Measurements from ENCODE around the gene ECE1. TPM values are rescaled to one million over a fixed set of nuclear protein-coding genes. Genes with fewer than 3 reads are reported as not detected.

ECE1 gene
- total and polyA plus RNA-seq, 2 of the 13 experiments (the other 11 are each of a cell fraction or from before 2014, with no cell fraction given), result 13.5 to 21.2 TPM

DNA sequence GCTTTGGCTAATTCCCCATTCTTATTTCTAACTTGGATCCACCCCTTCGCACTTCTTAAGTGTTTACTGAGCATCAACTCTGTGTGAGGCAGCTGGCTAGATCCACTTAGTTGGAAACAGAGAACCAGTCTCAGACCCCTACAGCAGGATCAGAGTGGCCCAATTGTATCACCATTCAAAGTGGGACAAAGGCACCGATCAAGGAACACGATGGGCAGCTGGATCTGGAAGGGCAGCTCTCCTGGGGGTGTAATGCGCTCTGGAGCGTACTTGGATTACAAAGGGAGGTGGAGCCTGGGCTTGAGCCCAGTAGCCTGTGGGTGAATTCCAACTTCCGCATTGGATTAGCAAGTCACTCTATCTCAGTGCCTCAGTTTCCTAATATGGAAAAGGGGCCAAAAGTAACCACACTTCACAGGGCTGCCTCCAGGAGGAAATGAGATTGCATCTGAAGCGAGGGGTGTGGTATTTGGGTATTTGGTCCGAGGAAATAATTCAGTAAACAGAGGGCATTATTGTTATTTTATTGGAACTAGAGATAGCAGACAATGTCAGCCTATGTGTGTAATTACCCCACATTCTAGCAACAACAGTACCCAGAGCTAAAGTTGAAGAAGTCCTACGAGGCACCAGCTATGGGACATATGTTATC lies 11.9 kb downstream of the ECE1 start (continued):
- TF ChIP-seq, protein P1, sequence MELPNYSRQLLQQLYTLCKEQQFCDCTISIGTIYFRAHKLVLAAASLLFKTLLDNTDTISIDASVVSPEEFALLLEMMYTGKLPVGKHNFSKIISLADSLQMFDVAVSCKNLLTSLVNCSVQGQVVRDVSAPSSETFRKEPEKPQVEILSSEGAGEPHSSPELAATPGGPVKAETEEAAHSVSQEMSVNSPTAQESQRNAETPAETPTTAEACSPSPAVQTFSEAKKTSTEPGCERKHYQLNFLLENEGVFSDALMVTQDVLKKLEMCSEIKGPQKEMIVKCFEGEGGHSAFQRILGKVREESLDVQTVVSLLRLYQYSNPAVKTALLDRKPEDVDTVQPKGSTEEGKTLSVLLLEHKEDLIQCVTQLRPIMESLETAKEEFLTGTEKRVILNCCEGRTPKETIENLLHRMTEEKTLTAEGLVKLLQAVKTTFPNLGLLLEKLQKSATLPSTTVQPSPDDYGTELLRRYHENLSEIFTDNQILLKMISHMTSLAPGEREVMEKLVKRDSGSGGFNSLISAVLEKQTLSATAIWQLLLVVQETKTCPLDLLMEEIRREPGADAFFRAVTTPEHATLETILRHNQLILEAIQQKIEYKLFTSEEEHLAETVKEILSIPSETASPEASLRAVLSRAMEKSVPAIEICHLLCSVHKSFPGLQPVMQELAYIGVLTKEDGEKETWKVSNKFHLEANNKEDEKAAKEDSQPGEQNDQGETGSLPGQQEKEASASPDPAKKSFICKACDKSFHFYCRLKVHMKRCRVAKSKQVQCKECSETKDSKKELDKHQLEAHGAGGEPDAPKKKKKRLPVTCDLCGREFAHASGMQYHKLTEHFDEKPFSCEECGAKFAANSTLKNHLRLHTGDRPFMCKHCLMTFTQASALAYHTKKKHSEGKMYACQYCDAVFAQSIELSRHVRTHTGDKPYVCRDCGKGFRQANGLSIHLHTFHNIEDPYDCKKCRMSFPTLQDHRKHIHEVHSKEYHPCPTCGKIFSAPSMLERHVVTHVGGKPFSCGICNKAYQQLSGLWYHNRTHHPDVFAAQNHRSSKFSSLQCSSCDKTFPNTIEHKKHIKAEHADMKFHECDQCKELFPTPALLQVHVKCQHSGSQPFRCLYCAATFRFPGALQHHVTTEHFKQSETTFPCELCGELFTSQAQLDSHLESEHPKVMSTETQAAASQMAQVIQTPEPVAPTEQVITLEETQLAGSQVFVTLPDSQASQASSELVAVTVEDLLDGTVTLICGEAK (IDR thresholded peaks at IDR 0.05), result no peak
- TF ChIP-seq, protein P1 (CRISPR knock-in tag; IDR thresholded peaks at IDR 0.05), result no peak
- TF ChIP-seq RFXAP (CRISPR knock-in tag; IDR thresholded peaks at IDR 0.05; ENCODE audit: borderline replicate concordance), result no peak
- TF ChIP-seq, protein P2, sequence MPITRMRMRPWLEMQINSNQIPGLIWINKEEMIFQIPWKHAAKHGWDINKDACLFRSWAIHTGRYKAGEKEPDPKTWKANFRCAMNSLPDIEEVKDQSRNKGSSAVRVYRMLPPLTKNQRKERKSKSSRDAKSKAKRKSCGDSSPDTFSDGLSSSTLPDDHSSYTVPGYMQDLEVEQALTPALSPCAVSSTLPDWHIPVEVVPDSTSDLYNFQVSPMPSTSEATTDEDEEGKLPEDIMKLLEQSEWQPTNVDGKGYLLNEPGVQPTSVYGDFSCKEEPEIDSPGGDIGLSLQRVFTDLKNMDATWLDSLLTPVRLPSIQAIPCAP (CRISPR knock-in tag; IDR thresholded peaks at IDR 0.05; ENCODE audit: low read depth), result no peak
- no peak for TF ChIP-seq SMAD3 (CRISPR knock-in tag; IDR thresholded peaks at IDR 0.05)
- no peak for TF ChIP-seq U2AF1 (optimal IDR thresholded peaks at IDR 0.05; ENCODE audit: low read depth, low read length)

Measured in HepG2 (cell line).